ENCODE results near the gene SLC35F4.
"Not testable (repeated sequence)": the region's sequence is repeated elsewhere in the genome, so short reads cannot be mapped to it uniquely, and the experiment has no call there.

The SLC35F4 gene

DNA sequence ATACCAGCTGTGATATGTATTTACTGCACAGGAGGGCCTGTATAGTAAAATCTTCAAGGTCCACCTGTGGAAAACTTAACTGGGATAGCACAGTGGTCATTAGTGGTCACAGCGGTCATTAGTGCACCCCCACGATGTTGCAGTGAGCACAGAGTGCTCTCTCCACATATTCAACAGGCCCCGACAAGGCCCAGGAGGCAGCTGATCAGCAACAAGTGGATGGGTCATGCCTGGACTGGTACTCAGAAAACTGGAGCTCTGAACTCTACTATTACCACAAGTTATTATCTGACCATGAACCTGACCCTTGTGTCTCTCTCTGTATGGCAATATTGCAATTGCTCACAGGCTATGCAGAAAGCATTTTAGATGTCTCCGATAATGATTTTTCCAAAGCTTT lies 129.5 kb downstream of the SLC35F4 start:
- H3K27ac ChIP-seq (ENCODE audit: low read depth, low read length) = no peak overlapping the region
- no peak overlapping the region for H3K4me3 ChIP-seq (ENCODE audit: low read length)
- no peaks in the 10 kb centered on the region for H3K27me3 ChIP-seq (ENCODE audit: control insufficient read depth, insufficient read depth, low read length)
- peaks cover 3% of the 10 kb centered on the region for H3K4me1 ChIP-seq (ENCODE audit: control insufficient read depth, insufficient read depth, low read length)
- no peaks in the 10 kb centered on the region for H3K36me3 ChIP-seq (ENCODE audit: control insufficient read depth, insufficient read depth, low read length)
- H3K9ac ChIP-seq (ENCODE audit: low read length) = no peak overlapping the region

DNA sequence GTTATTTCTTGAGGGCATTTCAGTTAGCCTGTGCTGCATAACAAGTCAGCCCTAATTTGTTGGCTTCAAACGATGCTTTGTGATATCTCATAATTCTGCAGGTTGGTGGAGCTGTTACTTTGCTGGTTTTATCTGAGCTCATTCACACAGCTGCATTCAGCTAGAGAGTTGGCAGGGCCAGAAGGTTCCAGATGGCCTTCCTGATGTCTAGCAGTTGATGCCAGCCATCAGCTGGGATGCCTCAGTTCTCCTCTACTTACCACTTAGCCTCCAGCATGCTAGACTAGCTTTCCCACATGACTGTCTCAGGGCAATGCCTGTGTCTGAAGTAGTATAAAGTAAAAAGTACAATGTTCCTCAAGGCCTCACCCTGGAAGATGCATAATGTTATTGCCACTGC lies 130.6 kb downstream of the SLC35F4 start:
- Histone ChIP-seq H3K4me1 (ENCODE audit: control insufficient read depth, insufficient read depth, low read length) (peaks cover 3% of the 10 kb centered on the region), H3K36me3 (ENCODE audit: control insufficient read depth, insufficient read depth, low read length) (no peaks in the 10 kb centered on the region), H3K27ac (ENCODE audit: low read depth, low read length) (no peak overlapping the region), H3K4me3 (ENCODE audit: low read length) (no peak overlapping the region), H3K27me3 (ENCODE audit: control insufficient read depth, insufficient read depth, low read length) (no peaks in the 10 kb centered on the region), H3K9ac (ENCODE audit: low read length) (no peak overlapping the region)

DNA sequence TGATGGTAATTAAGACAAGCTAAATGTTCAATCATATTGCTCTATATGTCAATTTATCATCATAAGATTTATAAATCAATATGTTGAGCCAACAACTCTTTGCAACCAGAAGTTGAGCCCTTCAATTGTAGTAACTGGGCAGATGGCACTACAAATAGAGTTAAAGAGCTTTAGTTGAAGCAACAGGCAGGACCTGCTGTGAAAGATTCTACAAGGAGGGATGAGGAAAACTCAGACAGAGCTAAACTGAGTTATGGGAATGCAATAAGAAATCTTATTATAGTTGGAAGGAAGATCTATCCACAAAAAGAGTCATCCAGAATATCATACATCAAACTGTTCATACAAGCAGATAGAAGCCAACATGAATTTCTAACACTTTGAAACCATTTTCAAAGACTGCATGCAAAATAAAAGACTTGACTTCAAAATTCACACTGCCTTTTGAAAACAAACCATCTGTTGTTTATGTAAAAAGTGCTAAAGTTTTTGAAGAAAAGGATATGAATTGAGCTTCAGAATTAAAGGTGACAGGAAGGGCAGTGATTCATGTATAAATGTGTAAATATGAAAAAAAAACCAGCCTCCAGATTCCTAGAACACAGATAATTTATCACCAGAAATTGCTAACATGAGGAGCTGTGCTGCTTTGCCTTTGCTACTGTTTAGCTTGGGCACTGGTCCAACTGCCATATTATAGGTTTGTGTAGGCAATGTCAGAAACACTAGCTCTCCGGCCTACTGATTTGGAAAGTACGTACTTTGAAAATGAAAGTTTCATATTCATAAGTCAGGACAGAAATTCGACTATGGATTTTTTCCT lies 133.2 kb downstream of the SLC35F4 start:
- Histone ChIP-seq H3K9ac (ENCODE audit: low read length) (no peak overlapping the region), H3K27me3 (ENCODE audit: control insufficient read depth, insufficient read depth, low read length) (no peaks in the 10 kb centered on the region), H3K27ac (ENCODE audit: low read depth, low read length) (no peak overlapping the region), H3K36me3 (ENCODE audit: control insufficient read depth, insufficient read depth, low read length) (no peaks in the 10 kb centered on the region), H3K4me3 (ENCODE audit: low read length) (no peak overlapping the region), H3K4me1 (ENCODE audit: control insufficient read depth, insufficient read depth, low read length) (peaks cover 3% of the 10 kb centered on the region)

DNA sequence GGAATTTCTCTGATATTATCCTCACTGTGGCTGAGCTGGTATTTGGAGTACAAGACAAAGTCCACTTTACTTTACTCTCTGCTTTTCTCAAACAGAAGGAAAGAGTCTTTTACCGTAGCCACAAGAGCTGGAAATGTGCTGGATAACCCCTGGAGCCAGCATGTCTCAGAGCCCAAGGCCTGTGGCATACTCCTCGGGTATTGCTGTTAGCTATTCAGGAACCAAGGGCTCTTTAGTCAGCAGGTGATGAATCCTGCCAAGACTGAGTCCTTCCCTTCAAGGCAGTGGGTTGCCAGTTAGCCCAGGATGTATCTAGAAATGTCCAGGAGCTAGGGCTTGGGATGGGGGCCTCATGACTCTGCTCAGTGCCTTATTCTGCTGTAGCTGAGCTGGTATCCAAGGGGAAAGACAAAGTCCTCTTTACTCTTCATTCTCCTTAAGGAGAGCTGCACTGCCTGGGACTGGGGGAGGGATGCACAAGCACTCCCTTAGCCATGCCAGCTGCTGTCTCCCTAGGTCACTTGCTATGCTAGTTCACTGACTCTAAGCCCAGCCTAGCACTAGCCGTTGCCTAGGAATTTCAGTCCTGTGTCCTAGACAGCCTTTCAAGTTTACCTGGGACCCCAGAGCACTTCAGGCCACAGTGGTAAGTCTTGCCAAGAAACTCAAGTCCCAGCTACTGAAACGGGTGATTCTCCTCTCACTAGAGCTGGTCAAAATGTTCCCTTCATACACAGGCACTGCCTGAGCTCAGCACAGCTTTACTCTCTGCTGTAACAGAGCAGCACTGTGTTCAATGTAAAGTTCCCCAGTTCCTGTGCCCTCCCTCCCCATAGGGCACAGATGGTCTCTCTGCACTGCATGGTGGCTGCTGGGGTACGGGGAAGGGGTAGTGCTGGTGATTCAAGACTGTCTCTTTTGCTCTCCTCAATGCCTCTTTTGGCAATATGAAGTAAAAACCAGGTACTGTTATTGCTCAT lies 136.4 kb downstream of the SLC35F4 start:
- no peak overlapping the region for H3K9ac ChIP-seq (ENCODE audit: low read length)
- no peaks in the 10 kb centered on the region for H3K27me3 ChIP-seq (ENCODE audit: control insufficient read depth, insufficient read depth, low read length)
- no peak overlapping the region for H3K4me3 ChIP-seq (ENCODE audit: low read length)
- H3K27ac ChIP-seq (ENCODE audit: low read depth, low read length) = no peak overlapping the region
- peaks cover 3% of the 10 kb centered on the region for H3K4me1 ChIP-seq (ENCODE audit: control insufficient read depth, insufficient read depth, low read length)
- no peaks in the 10 kb centered on the region for H3K36me3 ChIP-seq (ENCODE audit: control insufficient read depth, insufficient read depth, low read length)

GRCh38 chr14:57725399-57726077 lies 140.4 kb downstream of the SLC35F4 start:
- H3K27me3 ChIP-seq (ENCODE audit: control insufficient read depth, insufficient read depth, low read length) = no peaks in the 10 kb centered on the region
- no peak overlapping the region for H3K27ac ChIP-seq (ENCODE audit: low read depth, low read length)
- no peaks in the 10 kb centered on the region for H3K4me1 ChIP-seq (ENCODE audit: control insufficient read depth, insufficient read depth, low read length)
- no peak overlapping the region for H3K4me3 ChIP-seq (ENCODE audit: low read length)
- H3K9ac ChIP-seq (ENCODE audit: low read length) = no peak overlapping the region
- no peaks in the 10 kb centered on the region for H3K36me3 ChIP-seq (ENCODE audit: control insufficient read depth, insufficient read depth, low read length)

DNA sequence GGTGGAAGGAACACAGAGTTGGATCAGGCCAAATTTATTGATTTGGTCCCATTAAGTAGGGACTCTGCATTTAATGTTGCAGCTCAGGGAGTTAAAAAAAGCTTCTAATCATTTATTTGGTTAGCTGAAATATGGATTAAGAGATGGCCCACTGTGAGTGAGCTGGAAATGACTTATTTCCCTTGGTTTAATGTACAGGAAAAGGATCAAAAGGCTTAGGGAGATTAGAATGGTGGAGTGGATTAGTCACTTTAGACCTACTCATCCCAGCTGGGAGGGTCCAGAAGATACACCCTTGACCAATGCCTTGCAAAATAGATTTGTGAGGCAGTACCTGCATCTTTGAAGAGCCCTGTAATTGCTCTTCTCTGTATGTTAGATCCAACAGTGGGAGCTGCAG lies 143.8 kb downstream of the SLC35F4 start:
- H3K27ac ChIP-seq (ENCODE audit: low read depth, low read length) = not testable (repeated sequence)

DNA sequence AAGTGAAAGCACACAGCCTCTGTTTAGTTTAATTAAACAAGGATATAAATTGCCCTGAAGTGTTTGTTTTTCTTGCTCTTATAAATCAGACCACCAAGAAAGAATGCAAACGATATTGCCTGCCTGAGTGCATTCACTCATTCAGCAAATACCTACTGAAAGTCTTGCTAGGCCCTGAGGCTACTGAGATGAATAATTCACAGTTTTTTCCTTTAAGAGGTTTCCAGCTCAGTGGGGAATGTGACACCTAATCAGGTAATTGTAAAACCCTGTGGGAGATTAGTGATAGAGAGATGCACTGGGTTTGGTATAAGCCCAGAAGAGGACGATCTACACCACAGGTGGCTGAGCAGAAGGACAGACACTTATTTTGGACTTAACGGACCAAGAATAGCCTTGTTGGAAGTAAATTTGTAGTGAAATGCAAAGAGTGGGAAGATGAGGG lies 151.4 kb downstream of the SLC35F4 start:
- Histone ChIP-seq H3K36me3 (ENCODE audit: control insufficient read depth, insufficient read depth, low read length) (no peaks in the 10 kb centered on the region), H3K4me3 (ENCODE audit: low read length) (no peak overlapping the region), H3K27me3 (ENCODE audit: control insufficient read depth, insufficient read depth, low read length) (no peaks in the 10 kb centered on the region), H3K4me1 (ENCODE audit: control insufficient read depth, insufficient read depth, low read length) (no peaks in the 10 kb centered on the region), H3K27ac (ENCODE audit: low read depth, low read length) (no peak overlapping the region), H3K9ac (ENCODE audit: low read length) (no peak overlapping the region)

More for the DNA sequence above, 143.8 kb downstream of the SLC35F4 start:
- H3K27me3 ChIP-seq (ENCODE audit: control insufficient read depth, insufficient read depth, low read length); H3K4me3 ChIP-seq (ENCODE audit: low read length); H3K36me3 ChIP-seq (ENCODE audit: control insufficient read depth, insufficient read depth, low read length); H3K9ac ChIP-seq (ENCODE audit: low read length); H3K4me1 ChIP-seq (ENCODE audit: control insufficient read depth, insufficient read depth, low read length): not testable (repeated sequence)

- H3K36me3 ChIP-seq (ENCODE audit: control insufficient read depth, insufficient read depth, low read length) = no peaks in the 10 kb centered on the region
- H3K27ac ChIP-seq (ENCODE audit: low read depth, low read length) = no peak overlapping the region
- H3K4me1 ChIP-seq (ENCODE audit: control insufficient read depth, insufficient read depth, low read length) = no peaks in the 10 kb centered on the region
- H3K27me3 ChIP-seq (ENCODE audit: control insufficient read depth, insufficient read depth, low read length) = no peaks in the 10 kb centered on the region
- H3K4me3 ChIP-seq (ENCODE audit: low read length) = no peak overlapping the region
- H3K9ac ChIP-seq (ENCODE audit: low read length) = no peak overlapping the region
These were observed 153.2 kb downstream of the SLC35F4 start for GRCh38 chr14:57712698-57713097.

- no peak overlapping the region for H3K27ac ChIP-seq (ENCODE audit: low read depth, low read length)
- H3K27me3 ChIP-seq (ENCODE audit: control insufficient read depth, insufficient read depth, low read length) = no peaks in the 10 kb centered on the region
- no peaks in the 10 kb centered on the region for H3K36me3 ChIP-seq (ENCODE audit: control insufficient read depth, insufficient read depth, low read length)
- no peaks in the 10 kb centered on the region for H3K4me1 ChIP-seq (ENCODE audit: control insufficient read depth, insufficient read depth, low read length)
- H3K4me3 ChIP-seq (ENCODE audit: low read length) = no peak overlapping the region
- H3K9ac ChIP-seq (ENCODE audit: low read length) = no peak overlapping the region
These were observed 153.8 kb downstream of the SLC35F4 start for GRCh38 chr14:57712102-57712501.

- Histone ChIP-seq H3K4me1 (ENCODE audit: control insufficient read depth, insufficient read depth, low read length) (no peaks in the 10 kb centered on the region), H3K9ac (ENCODE audit: low read length) (no peak overlapping the region), H3K36me3 (ENCODE audit: control insufficient read depth, insufficient read depth, low read length) (no peaks in the 10 kb centered on the region), H3K4me3 (ENCODE audit: low read length) (no peak overlapping the region), H3K27ac (ENCODE audit: low read depth, low read length) (no peak overlapping the region), H3K27me3 (ENCODE audit: control insufficient read depth, insufficient read depth, low read length) (no peaks in the 10 kb centered on the region)
These were observed 156.0 kb downstream of the SLC35F4 start for GRCh38 chr14:57709909-57710308.

- H3K4me3 ChIP-seq (ENCODE audit: low read length); H3K4me1 ChIP-seq (ENCODE audit: control insufficient read depth, insufficient read depth, low read length); H3K36me3 ChIP-seq (ENCODE audit: control insufficient read depth, insufficient read depth, low read length); H3K27ac ChIP-seq (ENCODE audit: low read depth, low read length); H3K27me3 ChIP-seq (ENCODE audit: control insufficient read depth, insufficient read depth, low read length); H3K9ac ChIP-seq (ENCODE audit: low read length): not testable (repeated sequence)
These were observed 156.8 kb downstream of the SLC35F4 start for GRCh38 chr14:57709086-57709485.

DNA sequence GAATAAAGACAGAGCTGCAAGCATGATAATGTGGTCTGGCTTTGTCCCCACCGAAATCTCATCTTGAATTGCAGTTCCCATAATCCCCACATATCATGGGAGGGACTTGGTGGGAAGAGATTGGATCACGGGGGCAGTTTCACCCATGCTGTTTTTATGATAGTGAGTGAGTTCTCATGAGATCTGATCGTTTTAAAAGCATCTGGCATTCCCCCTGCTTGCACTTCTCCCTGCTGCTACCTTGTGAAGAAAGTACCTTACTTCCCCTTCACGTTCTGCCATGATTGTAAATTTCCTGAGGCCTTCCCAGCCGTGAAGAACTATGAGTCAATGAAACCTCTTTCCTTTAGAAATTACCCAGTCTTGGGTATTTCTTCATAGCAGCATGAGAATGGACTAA lies 158.7 kb downstream of the SLC35F4 start:
- Histone ChIP-seq H3K4me3 (ENCODE audit: low read length) (no peak overlapping the region), H3K36me3 (ENCODE audit: control insufficient read depth, insufficient read depth, low read length) (no peaks in the 10 kb centered on the region), H3K27me3 (ENCODE audit: control insufficient read depth, insufficient read depth, low read length) (no peaks in the 10 kb centered on the region), H3K4me1 (ENCODE audit: control insufficient read depth, insufficient read depth, low read length) (no peaks in the 10 kb centered on the region), H3K9ac (ENCODE audit: low read length) (no peak overlapping the region), H3K27ac (ENCODE audit: low read depth, low read length) (no peak overlapping the region)

All from rectal smooth muscle tissue (tissue), 1 donor.